ENCODE data around the gene PHRF1.

PHRF1 gene

DNA sequence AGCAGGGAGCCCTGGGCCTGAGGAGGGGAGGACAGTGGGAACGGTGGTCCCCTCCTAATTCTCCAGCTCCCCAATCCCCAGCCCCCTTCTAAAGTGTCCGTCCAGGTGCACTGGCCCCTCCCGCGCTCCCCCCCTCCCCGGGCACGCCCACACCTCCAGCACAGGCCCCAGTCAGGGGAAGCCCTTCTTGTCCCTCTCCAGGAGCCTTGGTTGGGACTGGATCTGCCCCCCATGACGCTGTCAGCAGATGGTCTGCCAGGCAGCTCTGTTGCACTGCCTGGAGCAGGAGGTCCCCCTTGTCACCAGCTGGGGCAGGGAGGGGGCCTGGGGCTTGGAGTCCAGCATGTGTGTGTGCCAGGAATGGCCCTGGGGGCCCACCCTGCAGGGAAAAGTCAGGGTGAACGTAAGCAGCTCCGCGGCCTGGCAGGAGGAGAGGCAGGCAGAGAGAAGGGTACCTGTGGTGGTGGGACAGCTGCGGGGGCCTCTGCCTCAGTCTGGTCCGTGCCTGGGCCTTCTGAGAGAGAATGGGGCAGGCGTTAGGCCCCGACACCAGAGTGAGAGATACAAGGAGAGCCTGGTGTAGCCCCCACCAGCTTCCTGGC lies 37.9 kb downstream of the PHRF1 start:
- DNase-seq: no peak

DNA sequence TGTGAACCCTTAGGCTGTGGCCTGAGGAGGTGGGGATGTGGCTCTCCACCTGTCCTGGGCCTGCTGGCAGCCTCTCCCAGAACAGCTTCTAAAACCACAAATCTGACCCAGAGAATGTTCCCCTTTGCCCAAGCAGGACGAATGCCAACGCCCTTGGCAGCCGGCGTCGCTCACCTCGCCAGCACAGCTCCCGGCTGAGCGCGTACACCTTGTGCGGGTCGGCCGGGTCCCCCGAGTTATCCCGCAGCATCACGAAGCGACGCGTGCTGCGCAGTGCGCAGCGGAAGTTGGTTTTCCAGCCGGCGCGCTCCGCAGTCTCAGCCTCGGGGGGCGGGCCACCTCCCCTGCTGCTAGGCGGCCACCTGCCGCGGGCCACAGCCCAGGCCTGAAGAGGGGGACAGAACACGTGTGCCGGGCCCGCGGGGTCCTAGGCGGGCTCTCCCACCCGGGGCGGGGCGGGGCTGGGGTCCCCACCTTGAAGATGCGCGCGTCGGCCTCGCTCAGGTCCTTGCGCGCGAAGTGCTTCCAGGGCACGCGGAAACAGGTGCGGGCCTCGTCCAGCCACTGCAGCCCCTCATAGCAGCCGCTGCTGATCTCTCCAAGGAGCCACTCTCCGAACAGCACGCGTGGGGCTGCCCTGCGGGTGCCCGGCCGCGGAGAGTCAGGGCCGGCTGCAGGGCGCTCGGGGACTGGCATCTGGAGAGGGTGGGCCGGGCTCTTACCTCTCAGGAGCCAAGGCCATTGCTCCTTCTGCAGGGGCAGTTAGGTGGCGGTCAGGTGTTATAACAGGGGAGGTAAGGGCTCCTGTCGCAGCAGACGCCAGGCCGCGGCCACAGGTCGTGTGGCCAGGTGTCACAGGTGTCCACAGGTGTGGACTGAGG lies 38.6 kb downstream of the PHRF1 start:
- peak in 1 of 56 donors; percentile 12 for DNase-seq

DNA sequence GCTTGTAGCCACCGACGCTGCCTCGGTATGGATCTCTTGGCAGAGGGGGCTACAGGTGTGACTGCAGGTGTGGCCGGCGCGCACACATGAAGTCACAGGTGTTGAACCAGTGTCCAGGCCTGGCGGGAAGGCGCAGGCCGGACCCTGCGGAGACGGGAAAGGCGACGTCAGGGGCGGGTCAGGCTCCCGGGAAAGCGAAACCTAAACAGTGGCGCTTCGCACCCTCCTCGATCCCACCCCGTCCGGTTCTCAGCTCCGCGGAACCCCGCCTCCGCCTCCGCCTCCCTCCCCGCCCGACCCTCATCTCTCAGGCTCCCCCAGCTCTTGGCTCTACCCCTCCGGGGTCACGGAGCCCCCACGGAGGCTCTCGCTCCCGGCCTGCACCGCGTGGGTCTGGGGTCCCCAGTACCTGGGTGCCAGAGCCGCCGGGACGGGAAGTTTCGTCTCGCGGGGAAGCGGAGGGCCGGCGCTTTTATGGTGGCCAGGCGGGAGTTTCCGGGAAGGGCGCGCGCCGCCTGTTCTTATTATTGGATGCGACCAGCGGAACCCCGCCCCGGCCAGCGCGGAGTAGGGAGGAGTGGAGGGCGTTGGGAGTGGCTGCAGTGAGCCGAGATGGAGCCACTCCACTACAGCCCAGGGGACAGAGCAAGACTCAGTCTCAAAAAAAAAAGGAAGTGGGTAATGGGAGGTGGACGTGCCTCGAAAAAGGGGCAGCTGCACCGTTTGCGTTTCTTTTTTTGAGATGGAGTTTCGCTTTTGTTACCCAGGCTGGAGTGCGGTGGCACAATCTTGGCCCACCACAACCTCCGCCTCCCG lies 39.4 kb downstream of the PHRF1 start, which contains the start of gene IRF7:
Gene IRF7 (minus strand): TSS at position 447 of the 816 bp plus-strand sequence. CDS start 586 bp downstream, outside the sequence.
- DNase-seq: peak; percentile 21 to 89 (median 72)

DNA sequence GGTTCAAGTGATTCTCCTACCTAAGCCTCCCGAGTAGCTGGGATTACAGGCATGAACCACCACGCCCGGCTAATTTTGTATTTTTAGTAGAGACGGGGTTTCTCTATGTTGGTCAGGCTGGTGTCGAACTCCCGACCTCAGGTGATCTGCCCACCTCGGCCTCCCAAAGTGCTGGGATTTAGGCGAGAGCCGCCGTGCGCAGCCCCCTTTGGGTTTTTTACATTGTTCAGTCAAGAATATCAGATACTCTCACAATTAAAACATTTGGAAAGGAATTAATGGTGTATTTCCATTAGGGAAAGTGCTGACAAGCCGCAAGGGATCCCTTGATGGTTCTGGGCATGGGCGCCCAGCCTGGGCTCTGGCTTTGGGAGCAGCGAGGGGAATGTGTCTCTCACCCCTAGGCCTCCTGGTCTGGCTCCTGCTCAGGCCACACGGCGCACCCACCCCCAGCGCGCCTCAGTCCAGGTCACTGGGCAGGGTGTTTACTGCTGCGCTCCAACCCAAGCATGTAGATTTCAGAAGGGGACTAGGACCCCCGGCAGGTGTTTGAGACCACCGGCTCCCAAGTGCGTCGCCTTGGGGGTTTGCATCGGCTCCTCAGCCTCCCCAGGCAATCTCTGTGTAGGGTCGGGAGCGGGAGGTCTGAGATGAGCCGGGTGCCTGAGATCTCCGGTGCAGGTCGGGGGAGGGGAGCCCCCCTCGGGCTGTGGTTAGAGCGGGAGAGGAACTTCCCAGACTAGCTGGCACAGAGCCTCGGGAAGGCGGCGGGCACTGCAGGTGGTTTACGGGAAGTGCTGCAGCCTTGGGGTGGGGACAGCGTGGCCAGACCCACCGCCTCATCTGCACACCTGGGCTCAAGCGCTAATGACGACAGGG lies 40.3 kb downstream of the PHRF1 start:
- DNase-seq: no peak

DNA sequence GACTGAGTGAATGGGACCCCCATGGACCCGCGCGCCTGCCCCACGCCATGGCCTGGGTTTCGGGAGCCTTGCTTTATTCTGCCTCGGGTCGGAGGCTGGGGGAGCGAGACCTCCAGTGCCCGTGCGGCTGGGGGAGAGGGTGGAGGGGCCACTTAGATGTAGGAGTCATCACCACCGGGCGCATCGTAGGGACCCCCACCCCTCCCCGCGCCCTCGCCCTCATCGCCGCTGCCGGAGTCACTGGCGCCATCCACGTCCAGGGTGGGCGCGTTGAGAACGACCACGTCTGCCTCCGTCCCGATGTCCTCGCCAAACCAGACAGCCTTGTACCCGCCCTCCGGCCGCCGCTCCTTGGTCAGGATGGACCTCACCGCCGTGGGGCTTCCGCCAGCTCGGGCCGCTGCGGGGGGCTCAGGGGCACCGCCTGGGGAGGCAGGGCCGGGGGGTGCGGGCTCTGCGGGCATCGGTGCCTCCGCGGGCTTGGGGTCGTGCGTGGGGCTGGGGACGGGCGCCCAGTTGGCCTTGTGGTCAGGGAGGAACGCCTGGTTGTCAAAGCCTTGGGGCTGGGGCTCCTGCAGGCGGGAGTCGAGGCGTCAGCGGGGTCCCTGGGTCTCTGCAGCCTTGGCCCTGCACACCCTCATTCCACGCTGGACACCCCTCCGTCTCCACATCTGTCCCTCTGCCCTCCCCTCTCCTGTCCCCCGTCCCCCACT lies 41.1 kb downstream of the PHRF1 start:
- no peak for DNase-seq

DNA sequence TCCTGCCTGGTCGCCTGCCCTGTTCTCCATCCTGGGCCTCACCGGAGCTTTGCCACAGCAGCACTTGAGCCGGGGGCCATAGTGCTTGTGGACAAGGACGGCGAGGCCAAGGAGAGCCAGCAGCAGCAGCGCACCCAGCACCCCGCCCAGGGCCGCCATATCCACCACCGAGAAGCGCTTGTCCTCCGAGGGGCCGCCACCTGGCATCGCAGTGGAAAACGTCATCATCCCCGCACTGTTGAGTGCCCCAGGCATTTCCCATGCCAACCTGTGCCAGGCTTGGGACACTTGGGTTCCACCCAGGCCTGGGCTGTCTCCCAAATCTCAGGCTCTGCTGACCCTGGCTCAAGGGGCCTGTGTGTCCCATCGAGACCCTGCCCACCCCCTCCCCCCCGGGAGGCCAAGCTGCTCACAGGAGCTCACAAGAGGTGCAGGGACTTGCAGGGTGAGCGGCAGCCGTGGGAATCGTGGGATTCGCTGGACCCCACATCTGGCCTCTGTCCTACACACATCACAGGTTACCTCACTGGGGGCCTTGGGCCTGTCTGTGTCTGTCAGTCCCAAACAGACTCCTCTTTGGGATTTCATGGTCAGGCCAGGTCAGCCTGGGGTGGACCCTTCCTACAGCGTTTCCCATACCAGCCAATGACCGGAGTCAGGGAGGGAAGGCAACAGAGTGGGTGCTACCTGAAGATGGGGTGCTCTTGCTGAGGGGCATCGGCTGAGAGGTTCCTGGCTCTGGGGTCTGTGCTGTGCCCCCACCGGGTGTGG lies 41.8 kb downstream of the PHRF1 start:
- no peak for DNase-seq

DNA sequence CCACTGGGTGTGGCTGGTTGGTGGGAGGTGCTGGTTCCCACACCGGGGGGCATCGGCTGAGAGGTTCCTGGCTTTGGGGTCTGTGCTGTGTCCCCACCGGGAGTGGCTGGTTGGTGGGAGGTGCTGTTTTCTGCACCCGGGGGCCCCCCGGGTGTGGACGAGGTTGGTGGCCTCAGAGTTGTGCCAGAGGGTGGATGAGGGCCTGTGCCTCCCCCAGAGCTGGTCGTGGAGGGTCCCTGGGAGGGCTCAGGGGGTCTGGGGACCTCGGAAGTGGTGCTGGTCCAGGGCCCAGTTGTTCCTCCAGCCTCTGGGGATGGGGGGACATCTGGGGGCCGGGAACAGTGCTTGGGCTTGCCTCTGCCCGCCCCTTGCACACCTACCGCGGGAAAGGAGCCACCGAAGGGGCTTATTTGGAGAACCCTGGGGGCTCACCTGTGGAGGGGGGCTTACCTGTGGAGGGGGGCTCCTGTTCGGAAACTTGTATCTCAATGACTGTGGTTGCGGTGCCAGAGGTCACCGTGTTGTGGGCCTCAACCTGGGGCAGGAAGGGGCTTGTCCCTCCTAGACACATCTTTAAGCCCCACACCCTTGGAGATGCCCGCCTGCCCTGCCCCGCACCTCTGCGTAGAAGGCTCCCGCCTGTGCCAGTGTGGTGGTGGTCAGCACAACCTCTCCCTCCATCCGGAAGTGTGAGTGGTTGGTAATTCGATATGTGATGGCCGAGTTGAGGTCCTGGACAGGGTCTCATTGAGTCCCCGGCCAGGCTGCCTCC lies 42.8 kb downstream of the PHRF1 start:
- DNase-seq: no peak

DNA sequence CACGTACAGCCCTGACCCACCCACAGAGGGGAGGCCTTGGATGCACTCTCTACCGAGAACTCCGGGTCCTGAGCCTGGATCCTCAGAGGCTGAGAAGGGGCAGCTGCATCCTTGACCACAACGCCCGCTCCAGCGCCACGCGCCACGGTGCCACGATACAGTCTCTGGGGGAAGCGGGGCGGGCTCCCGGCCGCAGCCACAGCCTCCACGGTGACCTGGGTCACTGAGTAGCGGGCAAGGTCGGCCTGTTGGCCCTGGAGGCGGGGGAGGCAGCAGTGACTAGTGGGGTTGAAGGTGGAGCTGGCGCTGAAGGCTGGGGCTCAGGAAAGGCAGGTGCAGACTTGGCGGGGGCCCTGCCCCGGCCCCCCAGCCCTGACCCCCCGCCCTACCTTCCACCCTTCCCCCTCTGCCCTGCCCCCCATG lies 43.4 kb downstream of the PHRF1 start:
- DNase-seq: no peak

DNA sequence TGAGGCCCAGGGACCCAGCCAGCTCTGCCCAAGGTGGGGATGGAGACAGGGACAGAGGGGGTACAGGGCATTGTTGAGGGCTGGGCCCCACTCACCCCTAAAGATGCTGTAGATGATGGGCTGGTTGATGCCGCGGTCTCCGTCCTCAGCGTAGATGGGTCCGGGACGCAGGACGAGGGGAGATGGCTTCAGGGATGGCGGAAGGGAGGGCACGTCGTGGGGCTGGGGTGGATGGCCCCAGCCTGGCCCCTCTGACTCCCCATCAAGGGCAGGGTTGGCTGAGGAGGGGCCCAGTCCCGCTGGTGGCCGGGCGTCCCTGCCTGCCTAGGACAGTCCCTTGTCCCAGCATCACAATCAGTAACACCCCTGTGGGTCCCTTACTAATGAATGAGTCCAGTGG lies 43.9 kb downstream of the PHRF1 start:
- no peak for DNase-seq

DNA sequence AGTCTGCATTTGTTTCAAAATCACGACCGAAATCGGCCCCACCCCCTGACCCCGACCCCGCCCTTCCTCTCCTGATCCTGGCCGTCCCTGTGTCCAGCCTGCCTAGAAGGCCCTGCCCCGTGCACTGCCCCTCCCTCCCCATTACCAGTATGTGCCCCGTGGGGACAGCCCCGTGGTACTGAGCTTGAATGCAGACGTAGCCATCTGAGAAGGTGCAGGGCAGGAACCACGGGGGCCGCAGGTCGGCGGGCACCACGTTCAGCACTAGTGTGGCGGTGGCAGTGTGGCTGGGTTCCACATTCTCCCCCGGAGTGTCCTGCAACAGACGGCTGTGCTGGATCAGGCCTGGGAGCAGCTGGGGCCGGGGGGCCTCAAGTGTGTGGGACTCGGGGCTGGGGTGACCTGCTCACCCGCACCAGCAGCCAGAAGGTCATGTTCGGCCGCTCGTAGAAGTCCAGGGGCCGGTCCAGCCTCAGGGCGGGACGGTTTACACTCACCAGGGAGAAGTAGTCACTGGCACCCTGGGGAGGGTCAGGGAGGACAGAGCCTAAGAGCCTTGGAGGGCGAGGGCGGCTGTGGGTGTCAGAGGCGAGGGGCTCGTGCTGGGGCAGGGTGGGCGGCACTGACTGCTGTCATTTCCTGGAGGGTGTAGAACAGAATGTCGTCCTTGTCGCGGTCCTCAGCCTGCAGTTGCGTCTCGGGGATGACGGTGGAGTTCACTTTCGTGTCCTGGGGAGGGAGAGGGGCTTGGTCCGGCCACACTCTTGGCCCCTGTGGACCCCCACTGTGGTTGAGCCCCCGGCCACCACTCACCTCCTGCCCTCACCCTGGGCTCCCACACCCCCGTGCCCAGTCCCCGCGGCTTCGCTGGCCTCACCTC lies 44.9 kb downstream of the PHRF1 start:
- DNase-seq: no peak

DNA sequence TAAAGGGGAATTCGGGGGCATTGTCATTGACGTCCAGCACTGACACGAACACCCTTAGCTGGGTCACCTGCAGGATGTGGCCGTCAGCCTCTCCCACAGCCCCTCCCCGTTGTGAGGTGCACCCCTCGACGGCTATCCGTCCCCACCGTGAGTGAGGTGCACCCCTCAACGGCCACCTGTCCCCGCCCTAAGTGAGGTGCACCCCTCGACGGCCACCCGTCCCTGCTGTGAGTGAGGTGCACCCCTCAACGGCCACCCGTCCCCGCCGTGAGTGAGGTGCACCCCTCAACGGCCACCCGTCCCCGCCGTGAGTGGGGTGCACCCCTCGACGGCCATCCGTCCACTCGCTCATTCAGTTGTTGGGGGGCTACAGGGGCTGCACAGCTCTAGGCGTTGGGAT lies 45.6 kb downstream of the PHRF1 start:
- DNase-seq: no peak

DNA sequence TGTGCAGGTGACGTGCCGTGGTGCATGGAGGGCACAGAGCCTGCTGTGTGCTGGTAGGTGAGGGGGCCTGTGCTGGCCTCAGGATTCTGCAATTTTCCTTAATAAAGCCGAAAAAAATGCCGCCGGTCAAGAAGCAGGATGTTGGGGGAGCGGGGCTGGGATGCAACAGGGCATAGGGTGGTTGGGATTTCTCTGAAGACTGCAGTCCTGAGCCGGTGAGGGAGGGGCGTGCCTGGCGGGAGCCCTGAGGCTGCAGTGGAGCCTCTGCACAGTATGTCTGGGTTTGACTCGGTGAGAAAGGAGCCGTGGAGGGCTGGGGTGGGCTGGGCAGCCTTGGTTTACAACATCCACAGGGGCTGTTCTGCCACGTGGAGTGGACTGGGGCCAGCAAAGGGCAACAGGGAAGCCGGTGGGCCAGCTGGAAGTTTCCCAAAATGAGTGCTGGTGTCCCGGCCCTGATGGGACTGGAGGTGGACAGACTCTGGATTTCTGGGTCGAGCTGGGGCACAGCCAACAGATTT lies 47.1 kb downstream of the PHRF1 start:
- no peak for DNase-seq

DNA sequence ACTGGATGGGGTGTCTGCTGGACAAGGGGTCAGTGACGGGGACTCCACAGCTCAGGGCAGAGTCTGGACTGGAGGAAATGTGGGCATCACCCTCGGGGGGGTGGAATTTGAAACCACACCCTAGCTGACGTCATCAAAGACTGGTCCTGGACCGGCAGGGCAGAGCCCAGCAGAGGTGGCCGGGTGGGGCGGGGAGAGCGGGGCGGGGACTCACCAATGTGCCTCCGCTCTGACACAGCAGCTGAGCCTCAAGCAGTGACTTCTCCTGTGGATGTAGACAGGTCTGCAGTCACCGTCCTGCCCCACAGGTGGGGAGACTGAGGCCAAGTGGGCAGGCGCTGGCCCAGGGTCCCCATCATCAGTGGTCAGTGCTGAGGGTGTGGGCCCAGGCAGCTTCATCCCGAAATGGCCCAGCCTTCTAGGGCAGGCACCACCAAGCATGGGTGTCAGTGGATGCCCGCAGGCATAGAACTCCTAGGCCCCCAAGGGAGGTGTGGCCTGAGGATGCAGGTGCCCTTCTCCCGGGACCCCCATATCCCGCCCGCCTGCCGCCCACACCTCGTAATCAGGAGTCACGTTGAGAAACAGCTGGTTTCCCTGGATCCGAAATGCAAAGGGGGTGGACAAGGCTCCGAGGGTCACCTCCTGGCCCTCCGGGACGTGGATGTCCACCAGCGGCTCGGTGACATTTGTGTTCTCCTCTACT lies 47.9 kb downstream of the PHRF1 start:
- no peak for DNase-seq

DNA sequence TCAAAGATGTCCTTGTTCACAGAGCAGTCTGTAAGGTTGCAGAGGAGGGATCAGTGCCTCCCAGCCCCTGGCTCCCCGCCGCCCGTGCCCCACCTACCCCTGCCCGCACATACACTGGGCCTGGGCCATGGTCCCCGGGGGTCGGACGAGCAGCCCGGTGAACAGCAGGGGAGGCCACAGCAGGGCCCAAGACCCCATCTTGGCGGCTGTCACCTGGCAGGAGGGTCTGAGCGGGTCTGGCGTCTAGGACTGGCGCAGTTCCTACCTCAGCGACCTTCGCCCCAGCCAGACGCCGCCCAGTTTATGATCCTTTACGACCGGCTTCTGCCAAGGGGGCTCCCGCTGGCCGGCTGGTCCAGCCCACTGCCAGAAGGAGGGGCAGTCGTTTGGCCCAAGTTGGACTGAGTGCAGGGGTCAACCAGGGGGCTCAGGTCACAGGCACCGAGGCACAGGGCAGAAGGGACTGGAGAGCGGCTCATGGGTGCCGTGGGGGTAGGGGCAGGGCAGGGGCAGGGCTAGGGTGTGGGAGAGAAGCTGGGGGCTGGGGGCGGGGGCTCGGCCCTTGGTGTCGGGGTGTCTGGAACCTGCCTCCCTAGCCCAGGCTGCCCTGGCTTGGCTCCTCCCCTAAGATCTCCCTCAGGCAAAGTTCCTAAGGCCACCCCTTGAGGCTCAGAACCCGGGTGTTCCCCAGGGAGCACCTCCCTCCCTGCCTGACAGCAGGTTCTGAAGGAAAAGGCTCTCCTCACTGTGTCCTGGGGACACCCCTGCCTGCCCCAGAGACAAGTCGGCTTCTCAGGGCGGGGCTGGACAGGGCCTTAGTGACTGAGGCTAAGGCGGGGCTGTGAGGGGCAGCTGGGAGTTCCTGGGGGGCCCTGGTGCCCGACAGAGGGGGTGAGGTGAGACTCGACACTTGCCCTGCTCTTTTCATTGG lies 48.7 kb downstream of the PHRF1 start, which contains the start of gene CDHR5:
Gene CDHR5 (minus strand): TSS at position 251 of the 931 bp plus-strand sequence. CDS start 53 bp downstream, at position 198.
- DNase-seq: no peak

DNA sequence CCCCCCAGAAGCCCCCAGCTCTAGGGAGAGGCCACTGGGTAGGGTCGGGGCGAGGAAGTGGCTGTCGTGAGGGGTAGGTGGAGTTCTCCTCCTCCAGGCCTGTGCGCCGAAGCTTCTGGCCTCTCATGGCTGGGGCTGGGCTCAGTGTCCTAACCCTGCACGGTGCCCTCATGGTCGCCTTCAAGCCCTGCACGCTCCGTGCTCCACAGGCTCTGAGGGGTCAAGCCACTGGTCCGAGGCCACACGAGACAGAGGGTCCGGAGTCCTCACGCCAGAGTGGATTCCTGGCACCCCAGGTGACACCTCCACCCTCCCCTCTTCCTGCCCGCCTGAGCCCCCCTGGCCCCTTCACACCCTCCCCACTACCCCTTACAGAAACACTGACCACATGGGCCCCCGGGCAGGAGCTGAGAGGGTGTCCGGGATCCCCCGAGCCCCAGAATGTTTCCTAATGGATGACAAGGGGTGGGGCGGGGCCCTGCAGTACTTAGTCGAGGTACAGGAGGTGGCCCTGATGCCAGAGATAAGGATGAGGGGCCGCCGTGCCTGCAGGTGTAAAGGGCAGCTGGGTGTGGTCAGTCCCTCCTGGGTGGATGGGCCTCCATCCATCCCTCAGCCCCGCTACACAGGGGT lies 49.5 kb downstream of the PHRF1 start:
- DNase-seq: no peak

Data from nucleus accumbens (tissue), 56 donors.